CD14-positive monocyte (primary cell): ENCODE data around the gene ITPR1. TPM values are rescaled to one million over a fixed set of nuclear protein-coding genes. Genes with fewer than 3 reads are reported as not detected.

Experiments used
- DNase-seq, 3 donors: peaks; one replicate each; pipeline ENCODE4 v3.0.0-alpha.2; 2011 to 2022
- H2AFZ ChIP-seq: 2 replicates; pipeline ENCODE4 v1.6.0; 2012; ENCODE audit warnings: mild to moderate bottlenecking, low read depth, low read length, inconsistent platforms; ENCODE audit not compliant: insufficient read depth, poor library complexity, severe bottlenecking
- H3K27ac ChIP-seq, 2 donors: 1 replicate in 1 of 2; 2 replicates in 1 of 2; pipeline ENCODE4 v1.5.1; 2012 to 2013; ENCODE audit warnings: low read length in 2 of 2, control low read depth in 1 of 2, inconsistent platforms in 1 of 2, low read depth in 1 of 2, mild to moderate bottlenecking in 1 of 2
- H3K27me3 ChIP-seq, 2 donors: one replicate each; pipeline versions ENCODE4 v1.6.0 to v1.6.1; 2011 to 2013; ENCODE audit warnings: low read length in 2 of 2; ENCODE audit not compliant: control insufficient read depth in 2 of 2, insufficient read depth in 2 of 2
- H3K36me3 ChIP-seq, 2 donors: replicated peaks in 1 of 2; 1 replicate in 1 of 2; 2 replicates in 1 of 2; pipeline versions ENCODE4 v1.5.1 to v1.6.1; 2012 to 2013; ENCODE audit warnings: low read length in 2 of 2, control low read depth in 1 of 2, inconsistent platforms in 1 of 2, mild to moderate bottlenecking in 1 of 2; ENCODE audit not compliant: insufficient read depth in 2 of 2, control insufficient read depth in 1 of 2
- H3K4me1 ChIP-seq, 2 donors: 1 replicate in 1 of 2; 2 replicates in 1 of 2; pipeline versions ENCODE4 v1.5.1 to v1.6.1; 2012 to 2013; ENCODE audit warnings: low read length in 2 of 2, control low read depth in 1 of 2, inconsistent platforms in 1 of 2, mild to moderate bottlenecking in 1 of 2, moderate library complexity in 1 of 2; ENCODE audit not compliant: insufficient read depth in 2 of 2, control insufficient read depth in 1 of 2
- H3K4me2 ChIP-seq: replicated peaks from 2 replicates; pipeline ENCODE3; 2012; ENCODE audit warnings: low read length, moderate library complexity, mild to moderate bottlenecking; ENCODE audit not compliant: poor library complexity, severe bottlenecking; ENCODE audit errors: extremely low read depth
- H3K4me3 ChIP-seq, 3 experiments: fragments of 200-600 bp in 1 of 3; sonication (generic) in 1 of 3; replicated peaks in 1 of 3; 1 replicate in 2 of 3; 2 replicates in 1 of 3; pipeline ENCODE4 v1.5.1; 2011 to 2013; ENCODE audit warnings: low read length in 3 of 3, mild to moderate bottlenecking in 3 of 3, control low read depth in 2 of 3, low read depth in 2 of 3, inconsistent platforms in 1 of 3, moderate library complexity in 1 of 3
- H3K79me2 ChIP-seq: 2 replicates; pipeline ENCODE4 v1.6.0; 2012; ENCODE audit warnings: mild to moderate bottlenecking, control low read depth, inconsistent platforms, low read length, moderate library complexity; ENCODE audit not compliant: insufficient read depth
- H3K9ac ChIP-seq: 2 replicates; pipeline ENCODE4 v1.6.0; 2017; ENCODE audit warnings: low read length, mild to moderate bottlenecking; ENCODE audit not compliant: insufficient read depth, poor library complexity, severe bottlenecking
- H3K9me3 ChIP-seq, 2 donors: replicated peaks in 1 of 2; 1 replicate in 1 of 2; 2 replicates in 1 of 2; pipeline versions ENCODE4 v1.5.1 to v1.6.1; 2012 to 2013; ENCODE audit warnings: low read length in 2 of 2, control low read depth in 1 of 2; ENCODE audit not compliant: control insufficient read depth in 1 of 2, insufficient read depth in 1 of 2
- H4K20me1 ChIP-seq: 2 replicates; pipeline ENCODE4 v1.6.0; 2012; ENCODE audit warnings: mild to moderate bottlenecking, low read length, control low read depth, moderate library complexity; ENCODE audit not compliant: insufficient read depth
- H3K27ac Mint-ChIP-seq, 7 donors: one replicate each; pipeline ENCODE4 v1.8.0; 2020; ENCODE audit warnings: mild to moderate bottlenecking in 7 of 7, mixed read lengths in 7 of 7, moderate library complexity in 6 of 7, inconsistent platforms in 2 of 7
- H3K27me3 Mint-ChIP-seq, 3 donors: one replicate each; pipeline ENCODE4 v1.8.0; 2021 to 2022; ENCODE audit warnings: low read depth in 3 of 3, mild to moderate bottlenecking in 3 of 3, mixed read lengths in 3 of 3, moderate library complexity in 3 of 3, inconsistent platforms in 1 of 3
- H3K36me3 Mint-ChIP-seq, 2 donors: one replicate each; pipeline ENCODE4 v1.8.0; 2020; ENCODE audit warnings: mixed read lengths in 2 of 2, inconsistent platforms in 1 of 2, mild to moderate bottlenecking in 1 of 2
- H3K4me1 Mint-ChIP-seq: one replicate; pipeline ENCODE4 v1.8.0; 2020; ENCODE audit warnings: mild to moderate bottlenecking, mixed read lengths
- H3K4me3 Mint-ChIP-seq, 2 donors: one replicate each; pipeline ENCODE4 v1.8.0; 2020; ENCODE audit warnings: mild to moderate bottlenecking in 2 of 2, mixed read lengths in 2 of 2, moderate library complexity in 1 of 2
- H3K9me3 Mint-ChIP-seq, 7 donors: one replicate each; pipeline ENCODE4 v1.8.0; 2020 to 2022; ENCODE audit warnings: mixed read lengths in 7 of 7, mild to moderate bottlenecking in 6 of 7, moderate library complexity in 6 of 7, inconsistent platforms in 2 of 7
- CTCF ChIP-seq: fragments of 200-600 bp; IDR thresholded peaks from one replicate; pipeline ENCODE4 v1.8.0; 2022; ENCODE audit warnings: antibody characterized with exemption, mild to moderate bottlenecking
- WGBS: methylation state at CpG from one replicate; pipeline ENCODE4 v1.1.5; 2013; ENCODE audit warnings: missing lambda C conversion rate; ENCODE audit not compliant: insufficient coverage; 5-methylcytosine and 5-hydroxymethylcytosine counted together
- intact Hi-C, 2 donors: fragments of 100-400 bp; cut with micrococcal nuclease; formaldehyde crosslinking; loops; one replicate each; pipeline versions ENCODE4 v1.15.0 to v1.15.1; 2023
- polyA plus RNA-seq, 3 donors: library from polyadenylated mRNA; depleted of rRNA in 1 of 3; unstranded in 2 of 3; stranded (reverse) in 1 of 3; fragments of 300-500 nt in 2 of 3; fragments of >200 nt in 1 of 3; fragmentation: Illumina TruSeq in 2 of 3; gene quantifications; 1 replicate in 2 of 3; 2 replicates in 1 of 3; pipeline ENCODE4 v1.2.3, GENCODE V29; 2012 to 2021

ITPR1 gene
- polyA plus RNA-seq, 3 donors, result 3.2 to 21.1 (median 7.1) TPM

DNA sequence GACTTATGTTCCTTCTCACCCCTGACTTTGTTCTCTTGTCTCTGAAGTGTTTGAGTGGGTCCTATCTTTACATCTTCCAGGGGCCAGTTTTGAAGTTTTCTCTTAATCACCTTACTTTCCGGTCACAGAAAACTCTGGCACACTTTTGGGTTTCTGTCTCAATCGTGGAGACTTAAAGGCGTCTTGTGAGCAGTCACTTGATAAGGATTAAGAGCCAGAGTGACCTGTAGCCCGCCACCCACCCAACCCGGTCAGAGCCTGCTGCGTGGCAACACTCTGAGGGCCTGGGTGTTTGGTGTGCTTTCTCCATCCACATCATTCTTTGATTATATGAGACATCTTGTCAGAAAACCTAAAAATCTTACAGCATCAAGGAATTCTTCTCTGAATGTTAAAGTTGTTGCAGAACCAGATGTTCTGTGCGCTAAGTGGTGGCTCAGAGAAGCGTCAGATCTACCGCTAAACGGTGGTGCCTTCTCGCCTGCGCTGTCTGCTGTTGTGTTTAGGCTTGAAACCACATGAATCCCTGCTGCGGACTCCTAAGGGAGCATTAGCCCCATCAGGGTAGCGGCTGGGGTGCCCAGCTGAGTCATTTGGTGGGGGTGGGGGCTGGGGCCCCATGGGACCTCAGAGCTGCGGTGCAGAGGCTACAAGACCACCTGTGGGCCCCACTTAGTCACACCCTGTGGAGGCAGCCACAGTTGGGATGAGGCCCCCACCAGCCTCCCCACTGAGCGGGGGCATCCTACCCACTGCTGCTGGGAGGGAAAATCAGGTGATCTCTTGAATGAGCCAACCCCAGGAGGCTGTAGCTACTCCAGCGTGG, 327.4 kb downstream of the ITPR1 start:
- H3K27ac ChIP-seq, result no peak overlapping the region
- Mint-ChIP-seq H3K36me3 (peaks cover 85 to 87% of the 10 kb centered on the region in 2 donors), H3K9me3 (peaks cover 0 to 4% (median 0%) of the 10 kb centered on the region in 7 donors), H3K4me3 (no peak overlapping the region), H3K27ac (peak overlapping the region in 1 of 7 donors; percentile 34), H3K4me1 (peaks cover 17% of the 10 kb centered on the region), H3K27me3 (no peaks in the 10 kb centered on the region)
- no peaks in the 10 kb centered on the region for H3K9me3 ChIP-seq
- TF ChIP-seq CTCF, result no peak
- no peaks in the 10 kb centered on the region for H3K79me2 ChIP-seq
- intact Hi-C loops, result no loop called here
- H2AFZ ChIP-seq, result no peak overlapping the region
- H3K36me3 ChIP-seq, result peaks cover 53 to 89% of the 10 kb centered on the region in 2 donors
- H3K4me1 ChIP-seq, result peaks cover 11 to 12% of the 10 kb centered on the region in 2 donors
- H3K9ac ChIP-seq, result no peak overlapping the region
- no peaks in the 10 kb centered on the region for H4K20me1 ChIP-seq
- WGBS, result 97% methylated on average over 9 of the region's 17 CpGs
- H3K27me3 ChIP-seq, result no peaks in the 10 kb centered on the region
- DNase-seq, result no peak
- no peak overlapping the region for H3K4me2 ChIP-seq
- no peak overlapping the region for H3K4me3 ChIP-seq

- no peak overlapping the region for H3K4me3 ChIP-seq
- intact Hi-C loops, result no loop called here
- Mint-ChIP-seq H3K27ac (no peak overlapping the region), H3K27me3 (peaks cover 0 to 3% (median 0%) of the 10 kb centered on the region in 3 donors), H3K4me3 (no peak overlapping the region), H3K4me1 (peaks cover 25% of the 10 kb centered on the region), H3K9me3 (peaks cover 0 to 4% (median 0%) of the 10 kb centered on the region in 7 donors), H3K36me3 (peaks cover 85 to 88% of the 10 kb centered on the region in 2 donors)
- H2AFZ ChIP-seq, result no peak overlapping the region
- H3K4me2 ChIP-seq, result no peak overlapping the region
- WGBS, result 100% methylated on average over 2 of the region's 2 CpGs
- H3K9ac ChIP-seq, result no peak overlapping the region
- H3K36me3 ChIP-seq, result peaks cover 50 to 81% of the 10 kb centered on the region in 2 donors
- H3K27me3 ChIP-seq, result no peaks in the 10 kb centered on the region
- no peak for DNase-seq
- H3K4me1 ChIP-seq, result peaks cover 20 to 21% of the 10 kb centered on the region in 2 donors
- no peaks in the 10 kb centered on the region for H4K20me1 ChIP-seq
- TF ChIP-seq CTCF, result no peak
- no peak overlapping the region for H3K27ac ChIP-seq
- no peaks in the 10 kb centered on the region for H3K9me3 ChIP-seq
- H3K79me2 ChIP-seq, result no peaks in the 10 kb centered on the region
These were observed 328.2 kb downstream of the ITPR1 start for GRCh38 chr3:4821338-4821737.
